AG04449 (cell line): ENCODE data around the gene STAT4.

Source experiments
- CTCF ChIA-PET: fragments of 350-600 bp; formaldehyde crosslinking; extraction: SDS; loops from one replicate; lab custom pipeline; 2021; ENCODE audit warnings: antibody characterized with exemption; lab: Yijun Ruan, JAX
- POLR2A ChIA-PET: fragments of 400-600, 350-600 bp; formaldehyde crosslinking; extraction: SDS; loops from one replicate; lab custom pipeline; 2020; ENCODE audit warnings: antibody characterized with exemption, inconsistent platforms; lab: Yijun Ruan, JAX
- DNase-seq: peaks from one replicate; pipeline ENCODE4 v3.0.0-alpha.2; 2010; ENCODE audit warnings: low read depth, low spot score
- H3K4me3 ChIP-seq: 2 replicates; pipeline ENCODE4 v1.5.1; 2011; ENCODE audit warnings: low read depth, mild to moderate bottlenecking, control low read depth, low read length
- CTCF ChIP-seq: IDR thresholded peaks from one replicate; pipeline ENCODE4 v1.5.1; 2011; ENCODE audit warnings: mild to moderate bottlenecking, moderate library complexity, low read length, control low read depth, inconsistent platforms; ENCODE audit not compliant: insufficient read depth; ENCODE audit errors: missing control alignments

Gene STAT4

GRCh38 chr2:191149391-191149790, 1.4 kb downstream of the STAT4 start:
- CTCF ChIA-PET: interaction anchor here (1.9 to 4.7 kb wide), 3 partner anchors 10 to 97 kb away, joined by 4 to 33 read pairs (median 8); no protein-coding TSS in a partner anchor
- DNase-seq: no peak
- no peak for TF ChIP-seq CTCF
- POLR2A ChIA-PET: no interaction called here
- H3K4me3 ChIP-seq: no peak overlapping the region

DNA sequence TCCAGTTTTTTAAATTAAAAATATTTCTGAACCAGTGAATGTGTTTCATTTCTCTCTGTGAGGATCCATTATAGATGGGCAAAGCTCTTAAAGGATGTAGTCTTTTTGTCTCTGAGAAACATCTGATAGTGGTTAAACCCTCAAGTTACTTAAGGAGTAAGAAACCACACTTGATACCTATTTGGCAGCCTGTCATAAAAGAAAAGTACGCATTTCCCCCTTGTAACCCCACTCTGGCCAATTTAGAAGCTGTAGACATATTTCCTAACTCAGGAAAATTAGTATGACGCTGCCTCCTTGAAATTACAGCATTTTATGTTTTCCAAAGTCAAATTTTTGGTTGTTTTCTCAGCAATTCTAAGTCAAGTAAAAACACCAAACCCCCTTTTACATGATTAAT, 2.0 kb downstream of the STAT4 start:
- POLR2A ChIA-PET: no interaction called here
- CTCF ChIA-PET: interaction anchor here (1.9 to 4.7 kb wide), 3 partner anchors 10 to 97 kb away, joined by 4 to 33 read pairs (median 8); no protein-coding TSS in a partner anchor
- TF ChIP-seq CTCF: no peak
- no peak for DNase-seq
- no peak overlapping the region for H3K4me3 ChIP-seq

GRCh38 chr2:191148281-191148680, 2.5 kb downstream of the STAT4 start:
- CTCF ChIA-PET: interaction anchor here (3.0 to 4.7 kb wide), 2 partner anchors 16 to 96 kb away, joined by 8 to 33 read pairs; no protein-coding TSS in a partner anchor
- TF ChIP-seq CTCF: no peak
- POLR2A ChIA-PET: no interaction called here
- no peak overlapping the region for H3K4me3 ChIP-seq
- DNase-seq: no peak

GRCh38 chr2:191145769-191146471, 4.9 kb downstream of the STAT4 start:
- no peak for TF ChIP-seq CTCF
- DNase-seq: no peak
- POLR2A ChIA-PET: no interaction called here
- H3K4me3 ChIP-seq: no peak overlapping the region
- CTCF ChIA-PET: interaction anchor here (1.4 to 4.5 kb wide), 3 partner anchors 10 to 94 kb away, joined by 4 to 23 read pairs (median 7); no protein-coding TSS in a partner anchor

DNA sequence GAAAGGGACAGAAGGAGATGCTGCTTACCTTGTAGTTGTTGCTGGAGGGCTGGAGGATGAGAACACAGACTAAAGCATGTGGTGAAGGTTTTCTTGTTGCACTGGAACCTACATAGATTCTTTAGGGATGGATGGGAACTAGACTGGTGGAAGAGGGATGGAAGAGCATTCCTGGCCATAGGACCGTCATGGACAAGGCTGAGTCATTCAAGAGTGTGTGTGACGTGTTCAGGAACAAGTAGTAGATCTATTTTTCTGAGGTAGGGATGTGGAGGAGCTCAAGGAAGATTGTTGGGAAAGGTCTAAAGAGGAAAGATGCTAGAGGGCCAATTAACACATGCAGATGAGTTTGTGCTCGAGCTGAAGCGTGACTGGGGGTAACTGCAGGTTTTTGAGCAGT, 6.6 kb downstream of the STAT4 start:
- DNase-seq: no peak
- CTCF ChIA-PET: interaction anchor here (1.5 to 4.5 kb wide), 3 partner anchors 11 to 92 kb away, joined by 4 to 23 read pairs (median 4); no protein-coding TSS in a partner anchor
- no peak overlapping the region for H3K4me3 ChIP-seq
- POLR2A ChIA-PET: no interaction called here
- no peak for TF ChIP-seq CTCF

- CTCF ChIA-PET: interaction anchor here (1.5 to 4.5 kb wide), 3 partner anchors 12 to 378 kb away, joined by 3 to 23 read pairs (median 4); no protein-coding TSS in a partner anchor
Measured at GRCh38 chr2:191143791-191144190, 7.0 kb downstream of the STAT4 start.

More at GRCh38 chr2:191143791-191144190, 7.0 kb downstream of the STAT4 start:
- H3K4me3 ChIP-seq: no peak overlapping the region
- TF ChIP-seq CTCF: no peak
- no peak for DNase-seq
- POLR2A ChIA-PET: no interaction called here
